HG03095 (cell line): ENCODE measurements around the gene RPS27.
A peak's percentile ranks its signal among the peaks of the same experiment; 100 is the strongest.
"Not testable (repeated sequence)": the region's sequence is repeated elsewhere in the genome, so short reads cannot be mapped to it uniquely, and the experiment has no call there.

Experiments used
- ATAC-seq: cut with Tn5 transposase; IDR thresholded peaks from one replicate; pipeline ENCODE4 v1.9.1; 2021; ENCODE audit warnings: moderate library complexity; ENCODE audit not compliant: unreplicated experiment

RPS27 gene

GRCh38 chr1:153960206-153960605 is 30.4 kb upstream of the RPS27 start:
- ATAC-seq = no peak

- ATAC-seq = no peak
Measured at GRCh38 chr1:153961421-153961820, 29.1 kb upstream of the RPS27 start.

- no peak for ATAC-seq
Measured at GRCh38 chr1:153962088-153963029, 28.2 kb upstream of the RPS27 start.

GRCh38 chr1:153963030-153963849 is 27.3 kb upstream of the RPS27 start, which contains the start of gene SLC39A1:
SLC39A1 (minus strand) TSS chr1:153963537; CDS start chr1:153962715, 822 bp downstream.
- peak; percentile 44 for ATAC-seq

- ATAC-seq = no peak
Measured at GRCh38 chr1:153963850-153964331, 26.7 kb upstream of the RPS27 start.

GRCh38 chr1:153967107-153967999 is 23.2 kb upstream of the RPS27 start, which contains the start of gene CREB3L4:
CREB3L4 (plus strand) TSS chr1:153967902; CDS start chr1:153968526, 624 bp downstream.
- peak; percentile 58 for ATAC-seq

GRCh38 chr1:153968000-153968363 is 22.6 kb upstream of the RPS27 start:
- no peak for ATAC-seq

GRCh38 chr1:153968408-153968807 is 22.2 kb upstream of the RPS27 start:
- no peak for ATAC-seq

- no peak for ATAC-seq
Measured at GRCh38 chr1:153968972-153969371, 21.6 kb upstream of the RPS27 start.

GRCh38 chr1:153970346-153970745 is 20.2 kb upstream of the RPS27 start:
- ATAC-seq = no peak

- ATAC-seq = no peak
Measured at GRCh38 chr1:153973071-153973470, 17.5 kb upstream of the RPS27 start.

- no peak for ATAC-seq
Measured at GRCh38 chr1:153973525-153973924, 17.0 kb upstream of the RPS27 start.

- no peak for ATAC-seq
Measured at GRCh38 chr1:153976819-153977249, 13.7 kb upstream of the RPS27 start.

GRCh38 chr1:153977250-153978240 is 13.0 kb upstream of the RPS27 start, which contains the start of gene JTB:
JTB (minus strand) TSS chr1:153977674; CDS start chr1:153977252, 422 bp downstream.
- ATAC-seq = peak; percentile 70

- ATAC-seq = no peak
Measured at GRCh38 chr1:153978274-153978909, 12.2 kb upstream of the RPS27 start.

- not testable (repeated sequence) for ATAC-seq
Measured at GRCh38 chr1:153979091-153979490, 11.5 kb upstream of the RPS27 start.

- ATAC-seq = not testable (repeated sequence)
Measured at GRCh38 chr1:153981735-153982134, 8.8 kb upstream of the RPS27 start.

- no peak for ATAC-seq
Measured at GRCh38 chr1:153984123-153984894, 6.3 kb upstream of the RPS27 start.
